DMS 273 (cell line): ENCODE data around the gene GCSAML.
"Not testable (repeated sequence)": the region's sequence is repeated elsewhere in the genome, so short reads cannot be mapped to it uniquely, and the experiment has no call there.

Source experiments
- DNase-seq: peaks from one replicate; lab custom pipeline; 2025; ENCODE audit not compliant: unreplicated experiment; lab: John Stamatoyannopoulos, UW

The GCSAML gene

GRCh38 chr1:247548769-247549182, at the start of gene GCSAML:
GCSAML (plus strand) TSS chr1:247549134; CDS start chr1:247549192, 58 bp downstream.
- no peak for DNase-seq

DNA sequence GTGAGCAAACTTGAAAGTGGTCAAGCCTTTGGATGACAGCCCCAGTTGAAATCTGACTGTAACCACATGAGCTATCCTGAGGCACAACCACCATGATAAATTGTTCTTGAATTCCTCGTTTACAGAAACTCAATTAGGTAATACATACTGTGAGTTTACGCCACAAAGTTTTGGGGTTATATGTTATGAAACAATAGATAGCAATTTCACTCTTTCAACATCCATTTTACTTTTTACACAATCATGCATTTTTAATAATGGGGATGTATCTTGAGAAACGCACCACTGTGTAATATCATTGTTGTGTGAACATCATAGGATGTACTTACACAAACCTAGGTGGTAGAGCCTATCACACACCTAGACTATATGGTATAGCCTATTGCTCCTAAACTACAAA, 48.1 kb upstream of the GCSAML start:
- no peak for DNase-seq

DNA sequence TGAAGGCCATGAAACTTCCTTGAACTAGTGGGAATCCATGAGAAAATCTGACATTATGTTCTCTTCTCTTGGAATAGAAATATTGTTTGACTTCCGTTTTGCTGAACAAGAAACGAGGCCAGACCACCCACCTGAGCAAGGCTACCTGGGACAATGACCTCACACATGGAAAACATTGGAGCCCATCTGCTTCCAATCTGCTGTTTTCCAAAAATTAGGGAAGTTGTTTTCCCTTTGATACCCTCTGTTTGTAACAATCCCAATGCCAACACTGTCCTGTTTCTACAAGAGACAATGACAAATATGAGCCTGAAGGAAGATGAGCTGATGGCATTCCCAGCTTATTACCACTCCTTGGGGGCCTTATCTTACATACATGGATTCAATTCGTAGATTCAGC, 42.1 kb upstream of the GCSAML start:
- no peak for DNase-seq

DNA sequence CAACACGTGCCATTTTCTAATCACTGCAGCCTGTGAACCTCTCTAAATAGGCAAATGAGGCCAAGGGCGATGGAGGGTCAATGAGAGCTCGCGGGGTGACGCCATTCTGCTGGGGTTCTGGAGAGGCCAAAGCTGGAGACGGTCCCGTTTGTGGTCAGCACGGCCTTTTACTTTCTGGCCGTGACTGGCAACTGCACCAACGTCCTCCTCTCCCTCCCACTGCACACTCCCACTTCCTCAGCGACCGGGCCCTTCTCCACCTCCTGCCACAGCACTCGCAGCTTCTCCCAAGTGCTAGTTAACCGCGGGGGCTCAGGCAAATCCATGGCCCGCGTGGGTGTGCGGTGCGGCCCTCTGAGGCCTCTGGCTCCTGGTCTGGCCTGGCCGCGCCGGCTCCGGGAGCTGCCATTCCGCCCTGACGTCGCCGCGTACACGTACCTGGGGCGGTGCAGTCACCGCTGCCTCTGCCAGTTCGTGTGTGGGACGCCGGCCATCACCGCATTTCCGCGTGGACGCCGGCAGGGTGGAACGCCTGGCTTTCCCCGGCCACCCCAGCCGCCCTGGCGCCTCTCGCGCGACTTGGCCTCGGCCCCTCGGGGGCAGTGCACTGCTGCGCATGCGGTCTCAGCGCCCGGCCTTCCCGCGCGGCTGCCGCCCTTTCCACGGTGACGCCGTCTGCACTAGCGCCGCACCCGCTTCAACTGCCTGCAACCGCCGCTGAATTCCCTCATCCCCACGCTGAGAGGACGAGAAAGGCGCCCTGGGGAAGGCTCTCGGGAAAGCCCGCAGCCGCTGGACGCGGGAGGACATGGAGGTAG, 30.9 kb upstream of the GCSAML start:
- DNase-seq: no peak

- DNase-seq: no peak
Observed at GRCh38 chr1:247518613-247518891, 30.4 kb upstream of the GCSAML start.

DNA sequence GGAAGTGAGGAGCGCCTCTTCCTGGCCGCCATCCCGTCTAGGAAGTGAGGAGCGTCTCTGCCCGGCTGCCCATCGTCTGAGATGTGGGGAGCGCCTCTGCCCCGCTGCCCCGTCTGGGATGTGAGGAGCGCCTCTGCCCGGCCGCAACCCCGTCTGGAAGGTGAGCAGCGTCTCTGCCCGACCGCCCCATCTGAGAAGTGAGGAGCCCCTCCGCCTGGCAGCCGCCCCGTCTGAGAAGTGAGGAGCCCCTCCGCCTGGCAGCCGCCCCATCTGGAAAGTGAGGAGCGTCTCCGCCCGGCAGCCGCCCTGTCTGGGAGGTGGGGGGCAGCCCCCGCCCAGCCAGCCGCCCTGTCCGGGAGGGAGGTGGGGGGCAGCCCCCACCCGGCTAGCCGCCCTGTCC, 27.0 kb upstream of the GCSAML start:
- not testable (repeated sequence) for DNase-seq

GRCh38 chr1:247528812-247529474, 20.0 kb upstream of the GCSAML start:
- no peak for DNase-seq

DNA sequence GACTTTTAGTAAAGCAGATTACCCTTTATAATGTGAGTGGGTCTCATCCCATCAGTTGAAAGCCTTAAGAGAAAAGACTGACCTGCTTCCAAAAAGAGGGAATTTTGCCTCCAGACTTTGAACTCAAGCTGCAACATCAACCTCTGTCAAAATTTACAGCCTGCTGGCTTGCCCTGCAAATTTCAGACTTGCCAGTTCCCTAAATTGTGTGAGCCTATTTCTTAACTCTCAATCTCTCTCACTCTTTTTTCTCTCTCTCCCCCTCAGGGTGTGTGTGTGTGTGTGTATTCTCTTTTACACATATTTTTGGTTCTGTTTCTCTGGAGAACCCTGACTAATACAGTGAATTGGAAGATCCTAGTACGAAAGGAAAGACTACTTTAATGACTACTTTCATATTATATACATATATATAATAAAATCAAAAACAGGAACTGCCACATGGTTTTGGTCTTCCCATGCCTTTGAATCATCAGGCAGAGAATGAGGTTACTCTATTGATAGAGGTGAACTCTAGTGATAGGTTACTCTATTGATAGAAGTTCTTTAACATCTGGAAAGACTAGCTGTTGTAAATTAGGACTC, 19.1 kb upstream of the GCSAML start:
- no peak for DNase-seq

DNA sequence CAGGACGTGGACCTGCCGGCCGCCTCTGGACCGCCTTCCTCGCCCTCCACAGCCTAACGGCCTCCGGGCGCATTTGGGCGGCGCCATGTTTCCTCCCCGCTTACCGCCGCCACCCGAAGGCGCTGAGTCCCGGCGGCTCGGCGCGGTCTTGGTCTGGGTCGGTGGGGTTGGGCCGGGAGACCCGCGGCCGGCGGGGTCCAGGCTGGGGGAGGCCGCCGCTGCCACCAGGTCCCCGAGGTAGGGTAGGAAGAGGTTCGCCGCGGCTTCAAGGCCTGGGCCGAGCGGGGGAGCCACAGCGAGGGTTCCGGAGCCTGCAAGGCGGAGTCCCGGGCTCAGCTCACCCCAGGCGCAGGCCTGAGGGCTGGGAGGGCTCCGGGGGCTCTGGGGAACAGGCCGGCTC, 18.1 kb upstream of the GCSAML start:
- no peak for DNase-seq

DNA sequence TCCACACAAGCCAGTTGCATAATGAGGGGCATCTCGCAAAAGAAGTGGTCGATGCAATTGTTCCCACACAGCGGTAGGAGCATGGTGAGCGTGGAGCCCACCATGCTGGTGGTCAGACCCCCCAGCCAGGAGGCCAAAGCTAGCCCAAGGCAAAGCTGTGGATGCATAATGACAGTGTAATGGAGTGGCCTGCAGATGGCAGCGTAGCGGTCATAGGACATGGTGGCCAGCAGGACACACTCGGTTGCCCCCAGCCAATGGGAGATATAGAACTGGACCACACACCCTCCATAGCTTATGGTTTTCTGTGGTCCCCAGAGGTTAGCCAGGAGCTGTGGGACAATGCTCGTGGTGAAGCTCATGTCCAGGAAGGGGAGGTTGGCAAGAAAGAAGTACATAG, 17.0 kb upstream of the GCSAML start:
- DNase-seq: no peak

- DNase-seq: no peak
Observed at GRCh38 chr1:247535402-247535801, 13.5 kb upstream of the GCSAML start.

DNA sequence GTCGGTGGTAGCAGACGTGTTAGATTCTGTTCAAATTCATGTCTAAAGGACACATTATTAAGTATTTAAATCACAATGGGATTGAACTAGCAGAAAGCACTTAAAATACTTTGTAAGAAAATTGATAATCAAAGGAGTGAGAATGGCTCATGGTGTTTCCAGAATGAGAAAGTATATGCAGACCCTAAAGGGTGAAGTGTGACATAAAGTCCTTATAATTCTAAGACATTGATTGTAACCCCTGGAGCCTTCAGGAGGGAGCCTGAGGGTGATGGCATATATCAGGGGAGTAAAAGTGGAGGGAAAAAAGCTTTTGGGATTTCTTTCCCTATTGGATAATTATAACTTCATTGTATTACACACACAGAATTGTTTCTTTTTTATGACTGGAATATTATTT, 12.6 kb upstream of the GCSAML start, which contains the start of gene OR2C3:
OR2C3 (minus strand) TSS at position 101 of the 400 bp plus-strand sequence. CDS start 3,929 bp downstream, outside the sequence.
- DNase-seq: no peak

DNA sequence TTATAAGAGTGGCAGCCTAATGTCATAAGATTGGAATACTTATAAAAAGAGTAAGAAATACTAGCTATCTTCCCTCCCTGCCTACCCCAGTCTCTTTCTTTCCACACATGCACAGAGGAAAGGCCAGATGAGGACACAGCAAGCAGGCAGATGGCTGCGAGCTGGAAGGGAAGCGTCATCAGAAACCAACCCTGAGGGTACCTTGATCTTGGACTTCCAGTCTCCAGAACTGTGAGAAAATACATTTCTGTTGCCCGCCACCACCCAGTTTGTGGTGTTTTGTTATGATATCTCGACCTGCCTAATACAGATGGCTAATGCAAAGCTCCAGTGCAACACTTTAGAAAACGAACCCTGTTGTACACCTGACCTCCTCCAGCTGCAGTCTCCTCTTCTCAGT, 10.4 kb upstream of the GCSAML start:
- no peak for DNase-seq

DNA sequence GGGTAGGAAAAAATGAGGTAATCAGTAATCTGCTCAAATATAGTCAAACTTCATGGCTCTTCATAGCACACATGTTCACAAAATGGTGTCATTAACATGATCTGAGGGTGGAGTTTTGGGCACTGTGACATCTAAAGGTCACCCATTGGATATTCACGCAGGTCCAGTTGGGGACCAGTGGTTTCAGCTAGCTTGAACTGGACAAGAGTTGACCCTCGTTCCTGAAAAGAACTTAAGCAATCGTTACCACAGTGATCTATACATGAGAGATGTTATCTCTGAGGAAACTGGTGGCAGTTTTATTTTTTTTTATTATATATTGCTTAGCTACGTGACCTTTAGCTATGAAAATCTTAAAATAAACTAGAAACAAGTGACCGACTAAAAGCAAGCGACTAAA, 9.7 kb upstream of the GCSAML start:
- no peak for DNase-seq

DNA sequence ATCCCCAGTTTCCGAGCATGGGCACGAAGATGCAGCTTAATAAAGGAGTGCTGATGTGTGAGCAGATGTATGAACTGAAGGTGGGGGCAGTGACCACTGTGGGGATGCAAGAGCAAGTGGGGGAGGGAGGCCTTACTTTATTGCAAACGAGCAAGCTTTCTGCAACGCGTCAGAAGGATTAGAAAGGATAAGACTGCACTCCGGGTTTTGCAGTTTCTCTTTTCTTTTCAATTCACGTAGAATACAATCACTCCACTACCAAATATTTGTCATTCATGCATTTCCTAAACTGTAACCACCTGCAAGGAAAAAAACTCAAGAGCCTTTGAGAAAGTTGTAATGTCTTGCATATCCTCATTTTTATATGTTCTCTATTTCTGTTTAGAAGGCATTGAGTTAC, 8.4 kb upstream of the GCSAML start:
- no peak for DNase-seq

GRCh38 chr1:247542811-247543210, 6.1 kb upstream of the GCSAML start:
- DNase-seq: no peak

DNA sequence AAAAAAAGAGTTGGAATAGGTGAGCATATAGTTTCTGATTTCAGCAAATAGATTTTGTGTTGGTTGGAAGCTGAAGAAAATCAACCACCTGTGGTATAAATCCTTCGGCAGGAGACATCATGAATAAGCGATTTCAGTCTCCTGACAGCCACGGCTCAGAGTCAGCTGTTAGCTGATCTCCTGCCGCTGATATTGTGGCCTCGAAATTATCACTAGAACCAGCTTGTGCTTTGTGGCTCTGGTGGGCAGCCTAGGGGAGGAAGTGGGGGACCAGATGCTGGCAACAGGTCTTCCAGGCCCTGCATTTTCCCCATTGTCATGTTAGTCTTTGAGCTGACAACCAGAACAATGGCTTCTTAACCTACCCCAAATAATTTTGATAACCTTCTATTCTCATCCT, 842 bp upstream of the GCSAML start:
- no peak for DNase-seq

DNA sequence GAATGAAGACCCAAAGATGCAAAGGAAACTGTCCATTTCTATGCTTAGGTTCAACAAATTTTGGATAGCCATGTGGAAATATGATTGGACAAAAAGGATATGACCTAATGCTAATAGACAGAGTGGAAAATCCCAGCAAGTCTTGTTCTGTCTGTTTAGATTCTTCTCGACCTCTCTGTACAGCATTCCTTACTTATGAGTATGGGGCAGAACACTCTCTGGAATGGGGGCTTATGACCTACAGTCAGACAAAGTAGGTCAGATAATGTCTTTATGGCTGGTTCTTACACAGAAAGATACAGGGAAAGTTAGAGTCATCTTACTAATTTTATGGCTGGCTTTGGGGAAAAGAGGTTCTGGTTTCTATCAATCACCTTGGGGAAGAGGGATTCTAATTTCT, 2.8 kb downstream of the GCSAML start:
- DNase-seq: no peak

DNA sequence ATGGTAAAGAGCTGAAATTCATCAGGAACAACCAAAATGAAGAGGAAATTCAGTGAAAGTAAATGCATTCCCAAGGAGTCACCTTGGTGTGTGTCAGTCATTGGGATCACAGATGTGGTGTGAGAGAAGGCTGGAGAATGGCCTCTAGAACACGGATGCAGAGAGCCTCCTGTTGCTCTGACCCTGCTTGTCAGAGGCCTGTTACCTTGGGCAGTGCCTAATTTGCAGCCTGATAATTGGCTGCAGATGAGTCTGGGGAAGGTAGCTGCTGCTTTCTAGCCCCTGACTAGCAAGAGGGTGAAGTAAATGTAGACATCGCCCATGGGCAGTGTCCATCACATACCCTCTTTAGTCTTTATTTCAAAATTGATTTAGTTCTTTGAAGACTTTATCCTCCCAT, 3.3 kb downstream of the GCSAML start:
- DNase-seq: no peak

DNA sequence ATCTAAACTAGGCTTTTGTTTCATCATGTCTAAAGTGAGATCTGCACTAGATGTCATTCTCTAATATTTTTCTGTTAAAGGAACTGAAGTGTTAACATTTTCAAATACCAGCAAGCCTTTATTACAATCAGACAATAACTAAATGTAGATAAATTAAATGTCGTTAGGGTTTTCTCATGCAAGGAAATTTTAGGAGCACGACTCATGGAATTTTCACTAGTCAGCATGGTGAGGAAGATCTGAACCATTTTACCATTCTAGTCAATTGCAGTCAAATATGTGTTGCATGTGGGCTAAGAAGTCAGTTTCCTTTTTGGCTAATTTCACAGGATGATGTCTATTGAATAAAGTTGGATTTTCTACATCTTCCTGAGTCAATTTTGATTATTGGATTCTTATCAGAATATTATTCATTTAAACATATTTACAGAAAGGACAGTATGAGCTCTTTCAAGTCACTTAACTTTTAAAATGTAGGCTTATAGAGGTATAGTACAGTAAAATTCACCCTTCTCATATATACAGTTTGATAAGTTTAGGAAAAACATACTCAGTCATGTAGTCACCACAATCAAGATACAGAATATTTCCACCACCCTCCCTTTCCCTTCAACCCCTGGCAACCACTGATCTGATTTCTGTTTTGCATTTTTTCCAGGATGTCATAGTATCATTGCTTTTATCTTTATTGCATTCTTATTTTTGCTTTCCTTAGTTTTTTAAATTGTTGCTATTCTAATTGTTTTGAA, 9.2 kb downstream of the GCSAML start:
- no peak for DNase-seq

DNA sequence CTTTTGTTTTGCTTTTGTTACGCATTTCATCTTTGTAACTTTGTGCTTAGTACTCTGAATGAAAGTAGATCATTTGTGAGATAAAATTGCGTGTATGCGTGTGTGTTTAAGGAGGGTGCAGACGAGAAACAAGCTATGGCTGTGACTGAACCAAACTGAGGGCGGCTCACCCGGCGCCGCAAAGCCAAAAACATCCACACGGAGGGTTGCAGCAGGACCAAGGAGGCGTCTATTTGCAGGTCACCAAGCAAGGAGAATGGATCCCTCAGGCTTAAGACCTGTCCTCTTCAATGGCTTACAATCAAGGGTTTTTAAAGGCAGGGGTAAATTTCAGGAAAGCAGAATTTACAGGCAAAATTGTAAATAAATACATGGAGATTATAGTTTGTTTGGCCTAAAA, 12.8 kb downstream of the GCSAML start:
- no peak for DNase-seq

GRCh38 chr1:247562198-247562597, 13.3 kb downstream of the GCSAML start:
- DNase-seq: no peak
